ENCODE data around the gene CACNA1H. TPM values are rescaled to one million over a fixed set of nuclear protein-coding genes. Genes with fewer than 3 reads are reported as not detected.

The CACNA1H gene
- total RNA-seq, 1 experiment from 2014 or later: 24.3 TPM

- TF ChIP-seq EZH2 (IDR thresholded peaks at IDR 0.05) (no peak), JUND (IDR thresholded peaks at IDR 0.05) (no peak), SIN3A (IDR thresholded peaks at IDR 0.05; ENCODE audit: low read depth) (no peak), TCF7L2 (IDR thresholded peaks at IDR 0.05; ENCODE audit: borderline replicate concordance, extremely low read depth, insufficient read depth, insufficient read length) (no peak), MAX (IDR thresholded peaks at IDR 0.05) (no peak), POLR2A (IDR thresholded peaks at IDR 0.05; ENCODE audit: borderline replicate concordance, extremely low read depth, insufficient read depth, insufficient read length) (no peak), ZBTB33 (IDR thresholded peaks at IDR 0.05; ENCODE audit: extremely low read depth, insufficient replicate concordance, low read length) (no peak), POLR2AphosphoS5 (IDR thresholded peaks at IDR 0.05; ENCODE audit: low read depth, low read length) (no peak), SP1 (IDR thresholded peaks at IDR 0.05; ENCODE audit: low read depth) (no peak), EZH2phosphoT487 (IDR thresholded peaks at IDR 0.05; ENCODE audit: borderline replicate concordance) (no peak)
- TF ChIP-seq, protein P1, sequence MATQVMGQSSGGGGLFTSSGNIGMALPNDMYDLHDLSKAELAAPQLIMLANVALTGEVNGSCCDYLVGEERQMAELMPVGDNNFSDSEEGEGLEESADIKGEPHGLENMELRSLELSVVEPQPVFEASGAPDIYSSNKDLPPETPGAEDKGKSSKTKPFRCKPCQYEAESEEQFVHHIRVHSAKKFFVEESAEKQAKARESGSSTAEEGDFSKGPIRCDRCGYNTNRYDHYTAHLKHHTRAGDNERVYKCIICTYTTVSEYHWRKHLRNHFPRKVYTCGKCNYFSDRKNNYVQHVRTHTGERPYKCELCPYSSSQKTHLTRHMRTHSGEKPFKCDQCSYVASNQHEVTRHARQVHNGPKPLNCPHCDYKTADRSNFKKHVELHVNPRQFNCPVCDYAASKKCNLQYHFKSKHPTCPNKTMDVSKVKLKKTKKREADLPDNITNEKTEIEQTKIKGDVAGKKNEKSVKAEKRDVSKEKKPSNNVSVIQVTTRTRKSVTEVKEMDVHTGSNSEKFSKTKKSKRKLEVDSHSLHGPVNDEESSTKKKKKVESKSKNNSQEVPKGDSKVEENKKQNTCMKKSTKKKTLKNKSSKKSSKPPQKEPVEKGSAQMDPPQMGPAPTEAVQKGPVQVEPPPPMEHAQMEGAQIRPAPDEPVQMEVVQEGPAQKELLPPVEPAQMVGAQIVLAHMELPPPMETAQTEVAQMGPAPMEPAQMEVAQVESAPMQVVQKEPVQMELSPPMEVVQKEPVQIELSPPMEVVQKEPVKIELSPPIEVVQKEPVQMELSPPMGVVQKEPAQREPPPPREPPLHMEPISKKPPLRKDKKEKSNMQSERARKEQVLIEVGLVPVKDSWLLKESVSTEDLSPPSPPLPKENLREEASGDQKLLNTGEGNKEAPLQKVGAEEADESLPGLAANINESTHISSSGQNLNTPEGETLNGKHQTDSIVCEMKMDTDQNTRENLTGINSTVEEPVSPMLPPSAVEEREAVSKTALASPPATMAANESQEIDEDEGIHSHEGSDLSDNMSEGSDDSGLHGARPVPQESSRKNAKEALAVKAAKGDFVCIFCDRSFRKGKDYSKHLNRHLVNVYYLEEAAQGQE (IDR thresholded peaks at IDR 0.05; ENCODE audit: low read depth): no peak
- TF ChIP-seq, protein P2, sequence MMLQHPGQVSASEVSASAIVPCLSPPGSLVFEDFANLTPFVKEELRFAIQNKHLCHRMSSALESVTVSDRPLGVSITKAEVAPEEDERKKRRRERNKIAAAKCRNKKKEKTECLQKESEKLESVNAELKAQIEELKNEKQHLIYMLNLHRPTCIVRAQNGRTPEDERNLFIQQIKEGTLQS (IDR thresholded peaks at IDR 0.05): no peak
- Histone ChIP-seq H3K4me2 (ENCODE audit: low read length) (no peak overlapping the region), H2AFZ (ENCODE audit: low read depth, low read length, poor library complexity, severe bottlenecking) (no peak overlapping the region), H3K79me2 (ENCODE audit: insufficient read depth, low read length) (no peaks in the 10 kb centered on the region), H3K27me3 (ENCODE audit: insufficient read depth, low read length) (no peaks in the 10 kb centered on the region), H3K9me2 (ENCODE audit: insufficient read depth) (no peaks in the 10 kb centered on the region), H3K9ac (ENCODE audit: low read length) (no peak overlapping the region), H3K9me3 (ENCODE audit: control insufficient read depth in 1 of 2, insufficient read depth in 1 of 2, low read depth in 1 of 2, low read length in 2 of 2) (no peaks in the 10 kb centered on the region), H3K27ac (ENCODE audit: low read depth, low read length) (no peak overlapping the region), H3K4me1 (ENCODE audit: control insufficient read depth in 1 of 2, insufficient read depth in 2 of 2, low read length in 2 of 2) (peaks cover 0 to 23% of the 10 kb centered on the region in 2 experiments; a peak in 3 of 4 replicates), H3K36me3 (ENCODE audit: control insufficient read depth in 1 of 2, insufficient read depth in 2 of 2, low read length in 2 of 2) (no peaks in the 10 kb centered on the region), H3K4me3 (replicated peaks in 1 of 2; ENCODE audit: low read depth in 1 of 2, low read length in 2 of 2) (no peak overlapping the region), H4K20me1 (ENCODE audit: insufficient read depth) (no peaks in the 10 kb centered on the region)
- peak; percentile 36 for ATAC-seq
- DNase-seq (ENCODE audit: low read depth, low spot score): no peak
- POLR2A ChIA-PET: no interaction called here
- no TSS peak for BruUV-seq (replicated peaks)
- intact Hi-C loops (cut with micrococcal nuclease): no loop called here
- RAD21 ChIA-PET (ENCODE audit: low non-redundant PET in 1 of 2, low total read pairs in 2 of 2, uncharacterized antibody in 2 of 2, unreplicated experiment in 2 of 2): interaction anchor here in 1 of 2 experiments (0.6 kb wide), 1 partner anchor 18 kb away, joined by 3 read pairs; no protein-coding TSS in a partner anchor
- CTCF ChIA-PET: no interaction called here
Observed at GRCh38 chr16:1199347-1200013, 46.6 kb downstream of the CACNA1H start.
